K562 (cell line): ENCODE results near the gene RCE1. TPM values are rescaled to one million over a fixed set of nuclear protein-coding genes. Genes with fewer than 3 reads are reported as not detected.

Source experiments
- ATAC-seq: fragments of 200-7000 bp; cut with Tn5 transposase; 3 replicates; pipeline ENCODE4 v1.9.1; 2020; ENCODE audit warnings: moderate library complexity
- BruUV-seq: library from RNA; stranded (reverse); fragments of 400-500 nt; replicated peaks from 2 replicates; lab custom pipeline; 2021; lab: Mats Ljungman, UMichigan
- CTCF ChIA-PET: fragments of 300-600 bp; formaldehyde crosslinking; extraction: SDS; loops from one replicate; lab custom pipeline; 2021; ENCODE audit warnings: low intra/inter-chr PET ratio; lab: Yijun Ruan, JAX
- POLR2A ChIA-PET: fragments of 300-600, 350-650 bp; sonication (Branson Sonifier 250); formaldehyde crosslinking; extraction: SDS; loops from one replicate; lab custom pipeline; 2021; ENCODE audit warnings: antibody characterized with exemption, inconsistent platforms; lab: Yijun Ruan, JAX
- DNase-seq, 4 experiments: peaks; one replicate each; pipeline versions ENCODE4 v3.0.0 to v3.0.0-alpha.2; 2011 to 2018; ENCODE audit warnings: low spot score in 3 of 4, mixed read lengths in 3 of 4; ENCODE audit errors: extremely low read depth in 1 of 4
- FAIRE-seq: peaks from 2 replicates; lab custom pipeline; 2011; peaks lifted over from hg19 to GRCh38; lab: Jason Lieb, UNC
- H2AFZ ChIP-seq: 2 replicates; pipeline ENCODE4 v1.6.0; 2011; ENCODE audit warnings: low read depth, low read length, control low read depth, inconsistent platforms
- H3K27ac ChIP-seq: fragments of 200-600 bp; 3 replicates; pipeline ENCODE4 v1.8.0; 2011; ENCODE audit warnings: low read depth, mild to moderate bottlenecking, control low read depth, inconsistent platforms, low read length, moderate library complexity, mixed read lengths; ENCODE audit errors: extremely low read depth
- H3K27me3 ChIP-seq, 2 experiments: fragments of 300-600 bp in 1 of 2; 2 replicates in 1 of 2; 3 replicates in 1 of 2; pipeline versions ENCODE4 v1.6.0 to v1.8.0; 2011; ENCODE audit warnings: inconsistent platforms in 2 of 2, low read length in 2 of 2, mild to moderate bottlenecking in 1 of 2, mixed read lengths in 1 of 2, moderate library complexity in 1 of 2; ENCODE audit not compliant: control insufficient read depth in 2 of 2, insufficient read depth in 2 of 2
- H3K36me3 ChIP-seq: fragments of 300-600 bp; 3 replicates; pipeline ENCODE4 v1.8.0; 2011; ENCODE audit warnings: mild to moderate bottlenecking, low read length, inconsistent platforms; ENCODE audit not compliant: control insufficient read depth, insufficient read depth
- H3K4me1 ChIP-seq, 2 experiments: fragments of 200-600 bp in 1 of 2; replicated peaks in 1 of 2; 2 replicates in 1 of 2; 3 replicates in 1 of 2; pipeline versions ENCODE4 v1.5.1 to v1.8.0; 2011; ENCODE audit warnings: inconsistent platforms in 2 of 2, low read length in 2 of 2, mild to moderate bottlenecking in 1 of 2, mixed read lengths in 1 of 2, moderate library complexity in 1 of 2; ENCODE audit not compliant: control insufficient read depth in 2 of 2, insufficient read depth in 2 of 2
- H3K4me2 ChIP-seq: 2 replicates; pipeline ENCODE4 v1.6.1; 2011; ENCODE audit warnings: low read length, control low read depth, inconsistent platforms, mixed read lengths; ENCODE audit not compliant: insufficient read depth
- H3K4me3 ChIP-seq: fragments of 200-600 bp; sonication (generic), shearing (Covaris generic); 2 replicates; pipeline ENCODE4 v1.5.1; 2016; ENCODE audit warnings: control low read depth, inconsistent platforms
- H3K79me2 ChIP-seq: fragments of 200-600 bp; 3 replicates; pipeline ENCODE4 v1.8.0; 2011; ENCODE audit warnings: low read length, inconsistent platforms; ENCODE audit not compliant: control insufficient read depth, insufficient read depth
- H3K9ac ChIP-seq, 2 experiments: 2 replicates each; pipeline versions ENCODE4 v1.6.0 to v1.6.1; 2011; ENCODE audit warnings: low read depth in 2 of 2, low read length in 2 of 2, control low read depth in 1 of 2, inconsistent platforms in 1 of 2, mild to moderate bottlenecking in 1 of 2, mixed read lengths in 1 of 2; ENCODE audit not compliant: insufficient read depth in 1 of 2
- H3K9me1 ChIP-seq: one replicate; pipeline ENCODE4 v1.6.0; 2011; ENCODE audit warnings: inconsistent platforms, mild to moderate bottlenecking, low read length, moderate library complexity; ENCODE audit not compliant: control insufficient read depth, insufficient read depth
- H3K9me3 ChIP-seq: replicated peaks from 2 replicates; pipeline ENCODE4 v1.5.1; 2011; ENCODE audit warnings: low read depth, low read length, inconsistent platforms; ENCODE audit not compliant: control insufficient read depth, insufficient read depth
- H4K20me1 ChIP-seq: replicated peaks from 2 replicates; pipeline ENCODE4 v1.6.1; 2011; ENCODE audit warnings: low read length, inconsistent platforms, mixed read lengths; ENCODE audit not compliant: control insufficient read depth, insufficient read depth
- DMBX1 ChIP-seq: fragments of 250-450 bp; sonication (Bioruptor Pico); IDR thresholded peaks from 2 replicates; pipeline ENCODE4 v1.8.0; 2022; ENCODE audit warnings: inconsistent platforms, mild to moderate bottlenecking, moderate library complexity, borderline replicate concordance
- FOXK1 ChIP-seq: sonication (generic); formaldehyde crosslinking; IDR thresholded peaks from 2 replicates; pipeline ENCODE4 v1.8.0; 2022; ENCODE audit warnings: missing genetic modification reagents, mild to moderate bottlenecking, borderline replicate concordance
- MLX ChIP-seq, 2 experiments: fragments of 450-650 bp in 1 of 2; sonication (generic) in 1 of 2; formaldehyde crosslinking; conservative IDR thresholded peaks; 2 replicates each; pipeline versions ENCODE4 v1.4.0 to v1.8.1; 2020 to 2022; ENCODE audit warnings: mild to moderate bottlenecking in 1 of 2, missing genetic modification reagents in 1 of 2
- POLR3G ChIP-seq: IDR thresholded peaks from 2 replicates; pipeline ENCODE4 v1.6.1; 2011; ENCODE audit not compliant: insufficient read length, insufficient replicate concordance; ENCODE audit errors: extremely low read depth
- TBP ChIP-seq: optimal IDR thresholded peaks from 2 replicates; pipeline ENCODE3; 2011; ENCODE audit warnings: low read depth, low read length, improper control_type of control experiment
- U2AF1 ChIP-seq: fragments of 200-400 bp; formaldehyde crosslinking; optimal IDR thresholded peaks from 2 replicates; pipeline ENCODE3; 2017; ENCODE audit warnings: mild to moderate bottlenecking, low read depth, low read length, moderate library complexity
- ZHX1 ChIP-seq: fragments of 150-350 bp; conservative IDR thresholded peaks from 2 replicates; pipeline ENCODE4 v1.6.1; 2014; ENCODE audit warnings: low read length
- ZNF280B ChIP-seq: fragments of 250-450 bp; sonication (Bioruptor Pico); IDR thresholded peaks from 2 replicates; pipeline ENCODE4 v1.5.1; 2021; ENCODE audit warnings: mild to moderate bottlenecking
- ZNF518B ChIP-seq: fragments of 250-450 bp; sonication (Bioruptor Pico); IDR thresholded peaks from 2 replicates; pipeline ENCODE4 v1.5.0; 2021; ENCODE audit warnings: mild to moderate bottlenecking, moderate library complexity
- WGBS: fragments of 100-300 bp; shearing (Covaris generic); methylation state at CpG from one replicate; pipeline ENCODE4 v1.1.6; 2016; ENCODE audit warnings: low coverage, mixed read lengths; ENCODE audit not compliant: insufficient coverage; ENCODE audit errors: missing lambda C conversion rate; 5-methylcytosine and 5-hydroxymethylcytosine counted together
- in situ Hi-C: fragments of 300-500 bp; cut with MboI; formaldehyde crosslinking; loops from 4 replicates; pipeline ENCODE4 v1.15.0; 2018; ENCODE audit warnings: inconsistent platforms, mixed read lengths
- intact Hi-C: fragments of 100-400 bp; cut with micrococcal nuclease; formaldehyde crosslinking; loops from 2 replicates; pipeline ENCODE4 v1.14.2; 2022
- polyA plus RNA-seq, 8 experiments: library from polyadenylated mRNA; depleted of rRNA in 4 of 8; stranded (reverse) in 5 of 8; unstranded in 3 of 8; fragments of >200 nt; fragmentation: Nextera tagmentation in 2 of 8; fragmentation: Illumina TruSeq in 1 of 8; extraction: Ambion mirVana in 2 of 8; extraction: Trizol in 1 of 8; gene quantifications; 2 replicates each; pipeline versions ENCODE4 v1.2.1 to v1.2.3, GENCODE V29; 2011 to 2014; ENCODE audit warnings: inconsistent platforms in 1 of 8, missing spikeins in 1 of 8
- total RNA-seq, 7 experiments: library from RNA; depleted of rRNA in 6 of 7; stranded (reverse); fragments of >200 nt in 6 of 7; fragmentation: Illumina TruSeq in 2 of 7; extraction: Trizol in 2 of 7; gene quantifications; 2 replicates each; pipeline versions ENCODE4 v1.2.1 to v1.2.3, GENCODE V29; 2011 to 2021; ENCODE audit warnings: low replicate concordance in 1 of 7
- TF ChIP-seq, protein P1 (sequence below): fragments of 250-450 bp; sonication (Bioruptor Pico); IDR thresholded peaks from 2 replicates; pipeline ENCODE4 v1.5.0; 2021

Gene RCE1
- total and polyA plus RNA-seq, 9 of the 15 experiments (the other 6 are each of a cell fraction or from before 2014, with no cell fraction given), result 0.75 to 41.5 (median 15.1) TPM

- TF ChIP-seq ZNF280B (no peak), POLR3G (no peak), TBP (no peak), MLX (CRISPR knock-in tag; conservative IDR thresholded peaks at IDR 0.05) (no peak)
- TF ChIP-seq, protein P1, sequence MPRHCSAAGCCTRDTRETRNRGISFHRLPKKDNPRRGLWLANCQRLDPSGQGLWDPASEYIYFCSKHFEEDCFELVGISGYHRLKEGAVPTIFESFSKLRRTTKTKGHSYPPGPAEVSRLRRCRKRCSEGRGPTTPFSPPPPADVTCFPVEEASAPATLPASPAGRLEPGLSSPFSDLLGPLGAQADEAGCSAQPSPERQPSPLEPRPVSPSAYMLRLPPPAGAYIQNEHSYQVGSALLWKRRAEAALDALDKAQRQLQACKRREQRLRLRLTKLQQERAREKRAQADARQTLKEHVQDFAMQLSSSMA (CRISPR knock-in tag), result no peak
These were observed 11.0 kb downstream of the RCE1 start (continued) for GRCh38 chr11:66854231-66854661.

- Histone ChIP-seq H3K79me2 (peaks cover 25% of the 10 kb centered on the region), H3K9me1 (no peaks in the 10 kb centered on the region), H3K9ac (peak overlapping the region in 1 of 2 experiments; percentile 72; a peak in 2 of 4 replicates), H3K4me2 (no peak overlapping the region), H2AFZ (no peak overlapping the region), H3K27ac (no peak overlapping the region), H3K36me3 (peaks cover 28% of the 10 kb centered on the region; the same call in 2 of the 3 replicates), H3K9me3 (no peaks in the 10 kb centered on the region), H3K27me3 (no peaks in the 10 kb centered on the region), H3K4me1 (peaks cover 11 to 94% of the 10 kb centered on the region in 2 experiments; a peak in 4 of 5 replicates), H4K20me1 (no peaks in the 10 kb centered on the region), H3K4me3 (no peak overlapping the region)
- ChIA-PET POLR2A (interaction anchor here (0.5 to 5.5 kb wide), 3 partner anchors 11 to 542 kb away, joined by 3 to 58 read pairs (median 4); partner anchors contain the start of gene RCE1), CTCF (no interaction called here)
- intact Hi-C loops, result no loop called here
- BruUV-seq, result no TSS peak
- no peak for DNase-seq
- WGBS, result 88% methylated on average over 15 of the region's 15 CpGs
- no peak for ATAC-seq
- in situ Hi-C loops, result loop anchor here (5.0 kb wide), 1 partner anchor 123 kb away; the partner anchor contains the start of gene C11orf86
- FAIRE-seq, result no peak
- TF ChIP-seq ZHX1 (no peak), FOXK1 (CRISPR knock-in tag) (no peak), DMBX1 (CRISPR knock-in tag) (no peak), ZNF518B (CRISPR knock-in tag) (no peak), U2AF1 (no peak)
These were observed 11.5 kb downstream of the RCE1 start for GRCh38 chr11:66854729-66855211.
